Bronchial epithelial cell (primary cell): Measurements from ENCODE around the gene FGR. TPM values are rescaled to one million over a fixed set of nuclear protein-coding genes. Genes with fewer than 3 reads are reported as not detected.
A peak's percentile ranks its signal among the peaks of the same experiment; 100 is the strongest.

Experiments used
- DNase-seq: peaks from one replicate; pipeline ENCODE4 v3.0.0-alpha.2; 2010; ENCODE audit warnings: low read depth
- FAIRE-seq: peaks from 2 replicates; lab custom pipeline; 2011; peaks lifted over from hg19 to GRCh38; lab: Jason Lieb, UNC
- H3K27me3 ChIP-seq: 2 replicates; pipeline ENCODE4 v1.5.1; 2011; ENCODE audit warnings: low read length; ENCODE audit not compliant: control insufficient read depth, insufficient read depth
- H3K36me3 ChIP-seq: 2 replicates; pipeline ENCODE4 v1.5.1; 2011; ENCODE audit warnings: low read length; ENCODE audit not compliant: control insufficient read depth, insufficient read depth
- H3K4me3 ChIP-seq: 2 replicates; pipeline ENCODE4 v1.5.1; 2011; ENCODE audit warnings: mild to moderate bottlenecking, low read depth, low read length, control low read depth
- CTCF ChIP-seq: IDR thresholded peaks from 2 replicates; pipeline ENCODE4 v1.5.1; 2011; ENCODE audit warnings: mild to moderate bottlenecking, moderate library complexity, low read length, control low read depth, inconsistent platforms; ENCODE audit not compliant: insufficient read depth, severe bottlenecking
- total RNA-seq: library from RNA; depleted of rRNA; stranded (reverse); fragments of >200 nt; gene quantifications from 2 replicates; pipeline ENCODE4 v1.2.1, GENCODE V29; 2014

The FGR gene
- total RNA-seq, 1 donor from 2014 or later = 1.1 TPM

GRCh38 chr1:27577504-27578188 is 57.3 kb downstream of the FGR start:
- FAIRE-seq (no peak), DNase-seq (no peak)
- no peaks in the 10 kb centered on the region for H3K27me3 ChIP-seq
- H3K4me3 ChIP-seq = no peak overlapping the region
- TF ChIP-seq CTCF = no peak
- H3K36me3 ChIP-seq = peaks cover 9% of the 10 kb centered on the region

GRCh38 chr1:27576806-27577227 is 58.2 kb downstream of the FGR start:
- Histone ChIP-seq H3K4me3 (peak overlapping the region; percentile 22), H3K36me3 (peaks cover 7% of the 10 kb centered on the region), H3K27me3 (no peaks in the 10 kb centered on the region)
- TF ChIP-seq CTCF = no peak
- DNase-seq = no peak
- FAIRE-seq = peak; percentile 62

GRCh38 chr1:27575840-27576331 is 59.1 kb downstream of the FGR start:
- TF ChIP-seq CTCF = no peak
- Histone ChIP-seq H3K27me3 (no peaks in the 10 kb centered on the region), H3K36me3 (peaks cover 3% of the 10 kb centered on the region), H3K4me3 (peak overlapping the region; percentile 22)
- FAIRE-seq (no peak), DNase-seq (peak; percentile 47)

DNA sequence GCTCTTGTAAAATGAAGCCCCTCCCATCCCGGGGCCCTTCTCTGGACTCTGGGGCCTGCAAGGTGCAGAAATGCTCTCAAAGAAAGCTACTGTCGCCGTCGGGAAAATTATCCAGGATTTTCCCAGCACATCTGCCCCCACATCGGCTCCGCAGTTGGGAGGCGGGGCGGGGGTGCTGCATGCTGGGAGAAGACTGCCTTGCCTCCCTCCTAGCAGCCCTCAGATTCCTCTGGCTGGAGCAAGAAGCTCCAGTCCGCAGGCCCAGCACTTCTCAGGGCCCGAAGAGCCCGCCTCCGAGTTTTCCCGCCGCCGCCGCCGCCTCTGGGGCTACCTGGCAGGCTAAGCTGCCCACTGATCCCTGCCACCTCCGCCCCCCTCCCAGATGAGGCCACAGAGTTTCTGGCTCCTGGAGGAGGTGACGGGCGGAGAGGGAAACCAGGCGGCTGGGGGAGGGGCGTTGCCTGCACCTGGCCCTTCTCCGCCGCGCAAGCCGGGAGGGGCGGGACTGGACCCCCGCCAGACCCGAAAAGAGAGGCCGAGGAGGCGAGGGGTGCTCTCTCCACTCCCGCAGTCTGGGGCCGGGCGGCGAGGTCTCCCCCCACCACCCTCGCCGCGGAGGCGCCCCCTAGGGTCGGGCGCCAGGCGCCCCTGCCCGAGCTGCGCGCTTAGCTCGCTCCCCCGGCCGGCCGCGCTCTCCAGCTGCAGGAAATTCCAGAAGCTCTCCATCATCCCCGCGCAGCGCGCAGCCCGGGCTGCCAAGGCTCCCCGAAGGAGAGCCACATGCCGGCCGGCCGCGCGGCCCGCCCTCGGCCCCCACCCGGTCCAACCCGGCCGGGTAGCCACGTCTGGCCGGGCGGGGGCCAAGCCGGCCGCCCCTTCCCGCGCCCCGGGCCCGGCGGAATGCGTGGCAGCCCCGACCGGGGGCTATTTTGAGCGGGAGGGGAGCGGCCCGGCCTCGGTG is 59.8 kb downstream of the FGR start:
- Histone ChIP-seq H3K36me3 (peaks cover 3% of the 10 kb centered on the region), H3K27me3 (no peaks in the 10 kb centered on the region), H3K4me3 (peak overlapping the region; percentile 7)
- peak; percentile 28 for TF ChIP-seq CTCF
- DNase-seq = peak; percentile 51
- no peak for FAIRE-seq

DNA sequence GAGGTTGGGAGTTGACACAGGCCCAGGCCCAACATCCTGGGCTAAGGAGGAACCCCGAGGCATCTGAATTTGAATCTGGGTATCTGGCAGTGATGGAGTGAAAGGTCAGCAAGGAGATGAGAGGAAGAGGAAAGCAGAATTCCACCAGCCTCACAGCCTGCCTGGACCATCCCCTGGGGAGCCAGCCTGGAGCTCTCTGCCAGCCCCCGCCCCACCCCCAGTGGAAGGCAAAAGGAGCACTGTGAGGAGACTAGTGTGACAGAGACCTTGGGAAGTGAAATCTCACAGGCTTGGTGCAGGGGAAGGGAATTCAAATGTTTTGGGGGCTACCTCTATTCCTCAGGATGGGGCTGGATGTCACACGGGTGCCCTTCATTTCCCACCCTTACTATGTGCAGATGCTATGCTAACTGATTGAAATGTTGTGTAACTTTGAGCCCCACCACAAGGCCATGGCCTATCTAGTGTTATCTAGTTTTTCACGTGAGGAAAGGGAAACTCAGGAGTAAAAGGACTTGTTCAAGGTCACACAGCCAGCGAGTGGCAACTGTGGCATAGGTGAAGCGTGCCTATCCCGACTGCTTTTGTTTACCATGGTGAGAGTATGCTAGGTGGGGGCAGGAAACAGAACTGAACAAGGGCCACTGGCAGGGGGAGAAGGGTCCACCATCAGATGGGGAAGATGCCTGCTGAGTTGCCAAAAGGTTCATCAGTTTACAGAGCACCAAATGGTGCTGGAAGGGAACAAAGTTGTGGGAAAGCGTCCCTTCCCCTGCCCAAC is 60.8 kb downstream of the FGR start:
- DNase-seq (no peak), FAIRE-seq (no peak)
- Histone ChIP-seq H3K36me3 (peaks cover 3% of the 10 kb centered on the region), H3K27me3 (no peaks in the 10 kb centered on the region), H3K4me3 (no peak overlapping the region)
- no peak for TF ChIP-seq CTCF
